ENCODE data around the gene GYPA. TPM values are rescaled to one million over a fixed set of nuclear protein-coding genes. Genes with fewer than 3 reads are reported as not detected.
"Not testable (repeated sequence)": the region's sequence is repeated elsewhere in the genome, so short reads cannot be mapped to it uniquely, and the experiment has no call there.

The GYPA gene
- total RNA-seq, 6 experiments from 2014 or later, result not detected

- H3K27ac Mint-ChIP-seq; H3K36me3 Mint-ChIP-seq (ENCODE audit: low read depth); H3K9me3 Mint-ChIP-seq; H3K27me3 Mint-ChIP-seq (ENCODE audit: insufficient read depth); H3K4me3 Mint-ChIP-seq; H3K4me1 Mint-ChIP-seq (ENCODE audit: low read depth); DNase-seq: not testable (repeated sequence)
Measured at GRCh38 chr4:144129336-144129875, 11.1 kb downstream of the GYPA start.

GRCh38 chr4:144128709-144129320, 11.7 kb downstream of the GYPA start:
- not testable (repeated sequence) for H3K4me3 Mint-ChIP-seq; H3K36me3 Mint-ChIP-seq (ENCODE audit: low read depth); H3K27ac Mint-ChIP-seq

GRCh38 chr4:144125109-144125508, 15.4 kb downstream of the GYPA start:
- not testable (repeated sequence) for H3K27ac Mint-ChIP-seq; H3K4me3 Mint-ChIP-seq; H3K27me3 Mint-ChIP-seq (ENCODE audit: insufficient read depth); H3K9me3 Mint-ChIP-seq; DNase-seq; H3K4me1 Mint-ChIP-seq (ENCODE audit: low read depth); H3K36me3 Mint-ChIP-seq (ENCODE audit: low read depth)

More at GRCh38 chr4:144128709-144129320, 11.7 kb downstream of the GYPA start:
- not testable (repeated sequence) for H3K4me1 Mint-ChIP-seq (ENCODE audit: low read depth); H3K9me3 Mint-ChIP-seq; H3K27me3 Mint-ChIP-seq (ENCODE audit: insufficient read depth); DNase-seq

GRCh38 chr4:144123982-144124635, 16.4 kb downstream of the GYPA start:
- H3K9me3 Mint-ChIP-seq, result not testable (repeated sequence)
- DNase-seq, result peak; percentile 5

GRCh38 chr4:144123269-144123668, 17.2 kb downstream of the GYPA start:
- H3K9me3 Mint-ChIP-seq; H3K4me3 Mint-ChIP-seq; H3K27ac Mint-ChIP-seq; H3K4me1 Mint-ChIP-seq (ENCODE audit: low read depth); H3K27me3 Mint-ChIP-seq (ENCODE audit: insufficient read depth); H3K36me3 Mint-ChIP-seq (ENCODE audit: low read depth); DNase-seq: not testable (repeated sequence)

More at GRCh38 chr4:144123982-144124635, 16.4 kb downstream of the GYPA start:
- H3K4me1 Mint-ChIP-seq (ENCODE audit: low read depth); H3K27ac Mint-ChIP-seq; H3K27me3 Mint-ChIP-seq (ENCODE audit: insufficient read depth); H3K36me3 Mint-ChIP-seq (ENCODE audit: low read depth); H3K4me3 Mint-ChIP-seq: not testable (repeated sequence)
- TF ChIP-seq CTCF (IDR thresholded peaks at IDR 0.05), result peak; percentile 46; the same call in 1 of the 2 replicates

GRCh38 chr4:144119752-144120151, 20.8 kb downstream of the GYPA start:
- not testable (repeated sequence) for H3K4me1 Mint-ChIP-seq (ENCODE audit: low read depth); DNase-seq; H3K4me3 Mint-ChIP-seq; H3K27me3 Mint-ChIP-seq (ENCODE audit: insufficient read depth); H3K27ac Mint-ChIP-seq; H3K9me3 Mint-ChIP-seq; H3K36me3 Mint-ChIP-seq (ENCODE audit: low read depth)

- no peak for TF ChIP-seq CTCF (IDR thresholded peaks at IDR 0.05)
- Mint-ChIP-seq H3K4me1 (ENCODE audit: low read depth) (no peaks in the 10 kb centered on the region), H3K27me3 (ENCODE audit: insufficient read depth) (no peaks in the 10 kb centered on the region), H3K36me3 (ENCODE audit: low read depth) (no peaks in the 10 kb centered on the region), H3K27ac (no peak overlapping the region), H3K9me3 (no peaks in the 10 kb centered on the region), H3K4me3 (no peak overlapping the region)
- no peak for DNase-seq
Measured at GRCh38 chr4:144115519-144115918, 25.0 kb downstream of the GYPA start.

GRCh38 chr4:144113546-144113945, 27.0 kb downstream of the GYPA start:
- Mint-ChIP-seq H3K36me3 (ENCODE audit: low read depth) (no peaks in the 10 kb centered on the region), H3K4me1 (ENCODE audit: low read depth) (no peaks in the 10 kb centered on the region), H3K27me3 (ENCODE audit: insufficient read depth) (no peaks in the 10 kb centered on the region; the same call in 1 of the 2 replicates), H3K9me3 (no peaks in the 10 kb centered on the region), H3K27ac (no peak overlapping the region), H3K4me3 (no peak overlapping the region)
- no peak for DNase-seq
- TF ChIP-seq CTCF (IDR thresholded peaks at IDR 0.05), result no peak

Data from HFFc6 (cell line).